ENCODE data around the gene AP2B1.

DNA sequence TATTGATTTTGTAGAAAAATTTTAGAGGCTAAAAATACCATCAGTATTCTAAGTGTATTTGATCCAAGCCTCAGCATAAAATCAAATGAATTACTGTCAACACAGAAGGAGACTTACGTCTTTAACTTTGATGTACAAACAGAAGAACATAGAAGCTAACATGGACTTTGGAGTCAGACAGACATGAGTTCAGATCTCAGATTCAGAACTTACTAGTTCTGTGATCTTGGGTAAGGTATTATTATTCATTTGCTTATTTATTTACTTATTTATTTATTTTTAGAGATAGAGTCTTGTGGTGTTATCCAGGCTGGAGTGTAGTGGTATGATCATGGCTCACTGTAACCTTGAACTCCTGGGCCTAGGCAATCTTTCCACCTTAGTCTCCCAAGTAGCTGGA lies 45.7 kb upstream of the AP2B1 start:
- TF ChIP-seq POLR2AphosphoS5 (IDR thresholded peaks at IDR 0.05): no peak
- TF ChIP-seq, protein P1, sequence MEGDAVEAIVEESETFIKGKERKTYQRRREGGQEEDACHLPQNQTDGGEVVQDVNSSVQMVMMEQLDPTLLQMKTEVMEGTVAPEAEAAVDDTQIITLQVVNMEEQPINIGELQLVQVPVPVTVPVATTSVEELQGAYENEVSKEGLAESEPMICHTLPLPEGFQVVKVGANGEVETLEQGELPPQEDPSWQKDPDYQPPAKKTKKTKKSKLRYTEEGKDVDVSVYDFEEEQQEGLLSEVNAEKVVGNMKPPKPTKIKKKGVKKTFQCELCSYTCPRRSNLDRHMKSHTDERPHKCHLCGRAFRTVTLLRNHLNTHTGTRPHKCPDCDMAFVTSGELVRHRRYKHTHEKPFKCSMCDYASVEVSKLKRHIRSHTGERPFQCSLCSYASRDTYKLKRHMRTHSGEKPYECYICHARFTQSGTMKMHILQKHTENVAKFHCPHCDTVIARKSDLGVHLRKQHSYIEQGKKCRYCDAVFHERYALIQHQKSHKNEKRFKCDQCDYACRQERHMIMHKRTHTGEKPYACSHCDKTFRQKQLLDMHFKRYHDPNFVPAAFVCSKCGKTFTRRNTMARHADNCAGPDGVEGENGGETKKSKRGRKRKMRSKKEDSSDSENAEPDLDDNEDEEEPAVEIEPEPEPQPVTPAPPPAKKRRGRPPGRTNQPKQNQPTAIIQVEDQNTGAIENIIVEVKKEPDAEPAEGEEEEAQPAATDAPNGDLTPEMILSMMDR (IDR thresholded peaks at IDR 0.05): no peak

Measured in sigmoid colon (tissue), 4 donors.